ENCODE measurements around the gene EXOC5.
A peak's percentile ranks its signal among the peaks of the same experiment; 100 is the strongest.

Gene EXOC5, protein sequence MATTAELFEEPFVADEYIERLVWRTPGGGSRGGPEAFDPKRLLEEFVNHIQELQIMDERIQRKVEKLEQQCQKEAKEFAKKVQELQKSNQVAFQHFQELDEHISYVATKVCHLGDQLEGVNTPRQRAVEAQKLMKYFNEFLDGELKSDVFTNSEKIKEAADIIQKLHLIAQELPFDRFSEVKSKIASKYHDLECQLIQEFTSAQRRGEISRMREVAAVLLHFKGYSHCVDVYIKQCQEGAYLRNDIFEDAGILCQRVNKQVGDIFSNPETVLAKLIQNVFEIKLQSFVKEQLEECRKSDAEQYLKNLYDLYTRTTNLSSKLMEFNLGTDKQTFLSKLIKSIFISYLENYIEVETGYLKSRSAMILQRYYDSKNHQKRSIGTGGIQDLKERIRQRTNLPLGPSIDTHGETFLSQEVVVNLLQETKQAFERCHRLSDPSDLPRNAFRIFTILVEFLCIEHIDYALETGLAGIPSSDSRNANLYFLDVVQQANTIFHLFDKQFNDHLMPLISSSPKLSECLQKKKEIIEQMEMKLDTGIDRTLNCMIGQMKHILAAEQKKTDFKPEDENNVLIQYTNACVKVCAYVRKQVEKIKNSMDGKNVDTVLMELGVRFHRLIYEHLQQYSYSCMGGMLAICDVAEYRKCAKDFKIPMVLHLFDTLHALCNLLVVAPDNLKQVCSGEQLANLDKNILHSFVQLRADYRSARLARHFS

GRCh38 chr14:57268161-57269069, at the start of gene EXOC5, which contains the start of gene AP5M1:
Gene EXOC5, minus strand, starts transcription at chr14:57268905. Its CDS starts 257 bp downstream, at chr14:57268648.
Gene AP5M1, plus strand, starts transcription at chr14:57268971. Its CDS starts 344 bp downstream, at chr14:57269315.
- Histone ChIP-seq H3K36me3 (ENCODE audit: control insufficient read depth in 1 of 2, insufficient read depth in 2 of 2, low read length in 2 of 2) (no peaks in the 10 kb centered on the region), H3K9me3 (ENCODE audit: control insufficient read depth in 1 of 2, low read length in 2 of 2) (no peaks in the 10 kb centered on the region), H3K27me3 (ENCODE audit: control insufficient read depth in 1 of 2, insufficient read depth in 2 of 2, low read length in 2 of 2) (no peaks in the 10 kb centered on the region), H3K27ac (ENCODE audit: low read depth, low read length) (peak within 1 kb of the TSS; percentile 89), H3K9ac (ENCODE audit: low read depth in 1 of 2, low read length in 2 of 2) (peak within 1 kb of the TSS; percentile 88 to 99), H3K4me3 (ENCODE audit: low read depth in 1 of 2, low read length in 2 of 2) (peak within 1 kb of the TSS; percentile 88 to 99), H3K4me1 (ENCODE audit: control insufficient read depth in 1 of 2, insufficient read depth in 2 of 2, low read length in 2 of 2) (peaks cover 14 to 43% of the 10 kb centered on the region in 2 donors)

GRCh38 chr14:57317248-57317833, 48.6 kb upstream of the EXOC5 start:
- Histone ChIP-seq H3K27me3 (ENCODE audit: control insufficient read depth in 1 of 2, insufficient read depth in 2 of 2, low read length in 2 of 2) (peaks cover 0 to 13% of the 10 kb centered on the region in 2 donors), H3K4me1 (ENCODE audit: control insufficient read depth in 1 of 2, insufficient read depth in 2 of 2, low read length in 2 of 2) (no peaks in the 10 kb centered on the region), H3K9ac (ENCODE audit: low read depth in 1 of 2, low read length in 2 of 2) (no peak overlapping the region), H3K4me3 (ENCODE audit: low read depth in 1 of 2, low read length in 2 of 2) (no peak overlapping the region), H3K9me3 (ENCODE audit: control insufficient read depth in 1 of 2, low read length in 2 of 2) (no peaks in the 10 kb centered on the region), H3K36me3 (ENCODE audit: control insufficient read depth in 1 of 2, insufficient read depth in 2 of 2, low read length in 2 of 2) (no peaks in the 10 kb centered on the region), H3K27ac (ENCODE audit: low read depth, low read length) (no peak overlapping the region)

GRCh38 chr14:57314396-57315089, 45.8 kb upstream of the EXOC5 start:
- Histone ChIP-seq H3K4me3 (ENCODE audit: low read depth in 1 of 2, low read length in 2 of 2) (no peak overlapping the region), H3K36me3 (ENCODE audit: control insufficient read depth in 1 of 2, insufficient read depth in 2 of 2, low read length in 2 of 2) (no peaks in the 10 kb centered on the region), H3K9ac (ENCODE audit: low read depth in 1 of 2, low read length in 2 of 2) (no peak overlapping the region), H3K4me1 (ENCODE audit: control insufficient read depth in 1 of 2, insufficient read depth in 2 of 2, low read length in 2 of 2) (no peaks in the 10 kb centered on the region), H3K27ac (ENCODE audit: low read depth, low read length) (no peak overlapping the region), H3K9me3 (ENCODE audit: control insufficient read depth in 1 of 2, low read length in 2 of 2) (no peaks in the 10 kb centered on the region), H3K27me3 (ENCODE audit: control insufficient read depth in 1 of 2, insufficient read depth in 2 of 2, low read length in 2 of 2) (peaks cover 0 to 6% of the 10 kb centered on the region in 2 donors)

DNA sequence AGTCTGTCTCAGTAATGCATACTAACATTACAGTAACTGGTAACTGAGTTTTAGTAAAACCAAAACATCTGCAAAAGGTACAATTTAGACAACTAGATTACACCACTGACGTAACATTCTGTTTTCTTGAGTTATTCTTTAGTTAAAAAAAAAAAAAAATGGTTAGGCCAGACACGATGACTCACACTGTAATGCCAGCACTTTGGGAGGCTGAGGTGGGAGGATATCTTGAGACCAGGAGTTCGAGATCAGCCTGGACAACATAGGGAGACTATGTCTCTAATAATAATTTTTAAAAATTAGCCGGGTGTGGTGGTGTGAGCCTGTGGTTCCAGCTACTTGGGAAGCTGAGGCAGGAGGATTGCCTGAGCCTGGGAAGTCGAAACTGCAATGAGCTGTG, 34.2 kb upstream of the EXOC5 start:
- no peaks in the 10 kb centered on the region for H3K9me3 ChIP-seq (ENCODE audit: control insufficient read depth in 1 of 2, low read length in 2 of 2)
- no peaks in the 10 kb centered on the region for H3K27me3 ChIP-seq (ENCODE audit: control insufficient read depth in 1 of 2, insufficient read depth in 2 of 2, low read length in 2 of 2)
- H3K4me1 ChIP-seq (ENCODE audit: control insufficient read depth in 1 of 2, insufficient read depth in 2 of 2, low read length in 2 of 2) = no peaks in the 10 kb centered on the region
- H3K9ac ChIP-seq (ENCODE audit: low read depth in 1 of 2, low read length in 2 of 2) = no peak overlapping the region
- no peak overlapping the region for H3K4me3 ChIP-seq (ENCODE audit: low read depth in 1 of 2, low read length in 2 of 2)
- H3K36me3 ChIP-seq (ENCODE audit: control insufficient read depth in 1 of 2, insufficient read depth in 2 of 2, low read length in 2 of 2) = no peaks in the 10 kb centered on the region
- H3K27ac ChIP-seq (ENCODE audit: low read depth, low read length) = no peak overlapping the region

DNA sequence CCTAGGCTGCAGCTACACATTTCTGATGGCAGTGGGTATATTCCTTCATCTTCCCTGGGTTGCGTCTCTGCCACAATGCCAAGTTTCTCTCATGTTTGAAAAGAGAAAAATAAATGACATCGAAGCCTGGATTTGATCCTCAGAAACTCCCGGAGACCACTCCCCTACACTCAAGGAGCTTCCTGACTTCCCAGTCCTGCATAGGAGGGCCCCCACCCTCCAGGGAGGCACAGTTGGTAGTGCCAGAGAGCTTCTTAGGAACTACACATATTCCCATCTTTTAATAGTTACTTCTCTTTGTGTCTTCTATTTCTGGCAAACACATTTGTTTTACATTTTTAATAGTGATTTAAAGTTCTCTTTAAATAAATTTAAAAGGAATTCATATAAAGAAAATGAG, 30.8 kb upstream of the EXOC5 start:
- Histone ChIP-seq H3K27me3 (ENCODE audit: control insufficient read depth in 1 of 2, insufficient read depth in 2 of 2, low read length in 2 of 2) (no peaks in the 10 kb centered on the region), H3K4me3 (ENCODE audit: low read depth in 1 of 2, low read length in 2 of 2) (no peak overlapping the region), H3K36me3 (ENCODE audit: control insufficient read depth in 1 of 2, insufficient read depth in 2 of 2, low read length in 2 of 2) (no peaks in the 10 kb centered on the region), H3K9ac (ENCODE audit: low read depth in 1 of 2, low read length in 2 of 2) (no peak overlapping the region), H3K9me3 (ENCODE audit: control insufficient read depth in 1 of 2, low read length in 2 of 2) (no peaks in the 10 kb centered on the region), H3K4me1 (ENCODE audit: control insufficient read depth in 1 of 2, insufficient read depth in 2 of 2, low read length in 2 of 2) (no peaks in the 10 kb centered on the region), H3K27ac (ENCODE audit: low read depth, low read length) (no peak overlapping the region)

DNA sequence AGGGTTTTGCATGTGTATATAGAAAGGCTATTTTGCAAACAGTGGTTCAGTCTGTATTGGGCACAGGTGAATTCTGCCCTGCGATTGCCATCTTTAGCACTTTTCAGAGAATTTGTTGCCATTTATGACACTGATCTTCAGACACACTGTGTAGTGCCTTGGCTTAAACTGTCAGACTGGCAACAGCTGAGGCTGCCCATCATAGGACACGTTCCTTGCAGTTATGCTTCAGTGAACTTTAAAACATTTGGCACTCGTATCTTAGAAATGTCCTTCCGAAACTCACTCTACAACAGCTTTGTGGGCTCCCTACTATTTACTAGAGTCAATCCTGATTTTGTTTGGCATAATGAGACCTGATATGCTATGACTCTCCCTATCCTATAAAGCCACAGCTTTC, 29.1 kb upstream of the EXOC5 start:
- Histone ChIP-seq H3K9me3 (ENCODE audit: control insufficient read depth in 1 of 2, low read length in 2 of 2) (no peaks in the 10 kb centered on the region), H3K36me3 (ENCODE audit: control insufficient read depth in 1 of 2, insufficient read depth in 2 of 2, low read length in 2 of 2) (peaks cover 0 to 3% of the 10 kb centered on the region in 2 donors)

GRCh38 chr14:57295239-57295638, 26.5 kb upstream of the EXOC5 start:
- Histone ChIP-seq H3K4me3 (ENCODE audit: low read depth in 1 of 2, low read length in 2 of 2) (no peak overlapping the region), H3K27ac (ENCODE audit: low read depth, low read length) (no peak overlapping the region), H3K9me3 (ENCODE audit: control insufficient read depth in 1 of 2, low read length in 2 of 2) (no peaks in the 10 kb centered on the region), H3K9ac (ENCODE audit: low read depth in 1 of 2, low read length in 2 of 2) (no peak overlapping the region), H3K4me1 (ENCODE audit: control insufficient read depth in 1 of 2, insufficient read depth in 2 of 2, low read length in 2 of 2) (peaks cover 4 to 8% of the 10 kb centered on the region in 2 donors), H3K36me3 (ENCODE audit: control insufficient read depth in 1 of 2, insufficient read depth in 2 of 2, low read length in 2 of 2) (peaks cover 0 to 3% of the 10 kb centered on the region in 2 donors), H3K27me3 (ENCODE audit: control insufficient read depth in 1 of 2, insufficient read depth in 2 of 2, low read length in 2 of 2) (no peaks in the 10 kb centered on the region)

More for the DNA sequence above, 29.1 kb upstream of the EXOC5 start:
- no peak overlapping the region for H3K9ac ChIP-seq (ENCODE audit: low read depth in 1 of 2, low read length in 2 of 2)
- no peaks in the 10 kb centered on the region for H3K4me1 ChIP-seq (ENCODE audit: control insufficient read depth in 1 of 2, insufficient read depth in 2 of 2, low read length in 2 of 2)
- no peak overlapping the region for H3K27ac ChIP-seq (ENCODE audit: low read depth, low read length)
- no peaks in the 10 kb centered on the region for H3K27me3 ChIP-seq (ENCODE audit: control insufficient read depth in 1 of 2, insufficient read depth in 2 of 2, low read length in 2 of 2)
- no peak overlapping the region for H3K4me3 ChIP-seq (ENCODE audit: low read depth in 1 of 2, low read length in 2 of 2)

DNA sequence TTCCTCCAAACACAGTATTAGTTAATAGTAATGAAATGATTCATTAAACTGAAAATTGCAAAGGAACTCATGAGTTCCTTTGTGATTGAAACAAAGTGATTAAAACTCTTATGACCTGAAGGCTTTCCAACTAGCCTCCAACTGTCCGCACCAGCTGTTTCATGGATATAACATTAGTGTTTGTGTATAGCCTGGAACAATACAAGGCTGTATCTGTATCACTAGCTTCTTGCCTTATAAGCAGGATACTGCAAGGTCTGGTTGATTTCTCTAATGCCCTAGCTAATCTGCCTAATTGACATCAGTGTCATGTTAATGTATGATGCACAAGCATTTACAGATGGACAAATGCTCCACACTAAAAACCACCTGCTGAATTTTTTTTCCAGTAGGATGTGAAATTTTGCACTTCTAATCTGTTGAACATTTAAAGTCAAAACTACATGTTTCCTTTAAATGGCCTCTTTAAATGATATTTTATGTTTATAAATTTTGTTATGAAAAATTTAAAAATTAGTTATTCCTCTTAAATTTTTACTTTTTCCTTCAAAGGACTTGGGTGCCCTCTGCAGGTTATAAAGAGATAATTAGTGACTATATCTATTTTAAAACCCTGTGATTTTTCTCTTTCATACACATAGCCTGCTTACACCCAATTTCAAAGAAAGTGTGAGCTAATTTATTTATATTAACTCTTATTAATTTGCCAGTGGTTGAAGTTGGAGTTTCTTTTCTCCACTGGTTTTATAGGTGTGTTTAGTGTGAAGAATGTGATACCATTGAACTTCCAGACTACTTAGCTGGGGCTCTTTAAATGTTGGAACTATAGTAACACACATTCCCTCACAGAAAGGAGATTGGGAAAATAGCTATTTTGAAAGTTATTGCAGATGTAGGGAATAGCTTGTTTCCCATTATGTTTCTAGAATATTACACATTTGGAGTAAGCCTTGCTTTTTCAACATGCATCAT, 25.4 kb upstream of the EXOC5 start:
- Histone ChIP-seq H3K9ac (ENCODE audit: low read depth in 1 of 2, low read length in 2 of 2) (no peak overlapping the region), H3K27ac (ENCODE audit: low read depth, low read length) (no peak overlapping the region), H3K4me3 (ENCODE audit: low read depth in 1 of 2, low read length in 2 of 2) (no peak overlapping the region), H3K9me3 (ENCODE audit: control insufficient read depth in 1 of 2, low read length in 2 of 2) (no peaks in the 10 kb centered on the region), H3K27me3 (ENCODE audit: control insufficient read depth in 1 of 2, insufficient read depth in 2 of 2, low read length in 2 of 2) (no peaks in the 10 kb centered on the region), H3K4me1 (ENCODE audit: control insufficient read depth in 1 of 2, insufficient read depth in 2 of 2, low read length in 2 of 2) (peaks cover 4 to 13% of the 10 kb centered on the region in 2 donors), H3K36me3 (ENCODE audit: control insufficient read depth in 1 of 2, insufficient read depth in 2 of 2, low read length in 2 of 2) (peaks cover 0 to 9% of the 10 kb centered on the region in 2 donors)

All from duodenal mucosa (tissue), 2 donors.